ENCODE data around the gene CSGALNACT2.
A peak's percentile ranks its signal among the peaks of the same experiment; 100 is the strongest.

Gene CSGALNACT2

GRCh38 chr10:43202657-43203447 is 64.6 kb downstream of the CSGALNACT2 start:
- DNase-seq (ENCODE audit: low spot score) = peak; percentile 61

- DNase-seq (ENCODE audit: low spot score) = no peak
Measured at GRCh38 chr10:43203448-43204041, 65.3 kb downstream of the CSGALNACT2 start.

GRCh38 chr10:43204042-43204942 is 66.0 kb downstream of the CSGALNACT2 start:
- no peak for DNase-seq (ENCODE audit: low spot score)

- peak; percentile 80 for DNase-seq (ENCODE audit: low spot score)
Measured at GRCh38 chr10:43204943-43205671, 66.9 kb downstream of the CSGALNACT2 start.

GRCh38 chr10:43205681-43206390 is 67.6 kb downstream of the CSGALNACT2 start:
- no peak for DNase-seq (ENCODE audit: low spot score)

GRCh38 chr10:43206391-43207235 is 68.4 kb downstream of the CSGALNACT2 start:
- DNase-seq (ENCODE audit: low spot score) = no peak

- no peak for DNase-seq (ENCODE audit: low spot score)
Measured at GRCh38 chr10:43208147-43209073, 70.2 kb downstream of the CSGALNACT2 start.

GRCh38 chr10:43209074-43209455 is 70.8 kb downstream of the CSGALNACT2 start:
- DNase-seq (ENCODE audit: low spot score) = no peak

GRCh38 chr10:43209651-43210141 is 71.5 kb downstream of the CSGALNACT2 start:
- DNase-seq (ENCODE audit: low spot score) = no peak

GRCh38 chr10:43210556-43210955 is 72.3 kb downstream of the CSGALNACT2 start:
- DNase-seq (ENCODE audit: low spot score) = no peak

- DNase-seq (ENCODE audit: low spot score) = no peak
Measured at GRCh38 chr10:43211030-43211429, 72.8 kb downstream of the CSGALNACT2 start.

GRCh38 chr10:43211431-43212042 is 73.3 kb downstream of the CSGALNACT2 start:
- no peak for DNase-seq (ENCODE audit: low spot score)

- no peak for DNase-seq (ENCODE audit: low spot score)
Measured at GRCh38 chr10:43212043-43212721, 73.9 kb downstream of the CSGALNACT2 start.

- peak; percentile 71 for DNase-seq (ENCODE audit: low spot score)
Measured at GRCh38 chr10:43214071-43214955, 76.1 kb downstream of the CSGALNACT2 start.

GRCh38 chr10:43214956-43215561 is 76.8 kb downstream of the CSGALNACT2 start:
- DNase-seq (ENCODE audit: low spot score) = no peak

- DNase-seq (ENCODE audit: low spot score) = no peak
Measured at GRCh38 chr10:43215758-43216455, 77.7 kb downstream of the CSGALNACT2 start.

Measured in AG20443 (cell line).